GM19438 (cell line): ENCODE measurements around the gene FOXO3.
"Not testable (repeated sequence)": the region's sequence is repeated elsewhere in the genome, so short reads cannot be mapped to it uniquely, and the experiment has no call there.

Experiments
- ATAC-seq: cut with Tn5 transposase; IDR thresholded peaks from one replicate; pipeline ENCODE4 v1.9.1; 2021; ENCODE audit warnings: low read depth; ENCODE audit not compliant: unreplicated experiment

The FOXO3 gene

DNA sequence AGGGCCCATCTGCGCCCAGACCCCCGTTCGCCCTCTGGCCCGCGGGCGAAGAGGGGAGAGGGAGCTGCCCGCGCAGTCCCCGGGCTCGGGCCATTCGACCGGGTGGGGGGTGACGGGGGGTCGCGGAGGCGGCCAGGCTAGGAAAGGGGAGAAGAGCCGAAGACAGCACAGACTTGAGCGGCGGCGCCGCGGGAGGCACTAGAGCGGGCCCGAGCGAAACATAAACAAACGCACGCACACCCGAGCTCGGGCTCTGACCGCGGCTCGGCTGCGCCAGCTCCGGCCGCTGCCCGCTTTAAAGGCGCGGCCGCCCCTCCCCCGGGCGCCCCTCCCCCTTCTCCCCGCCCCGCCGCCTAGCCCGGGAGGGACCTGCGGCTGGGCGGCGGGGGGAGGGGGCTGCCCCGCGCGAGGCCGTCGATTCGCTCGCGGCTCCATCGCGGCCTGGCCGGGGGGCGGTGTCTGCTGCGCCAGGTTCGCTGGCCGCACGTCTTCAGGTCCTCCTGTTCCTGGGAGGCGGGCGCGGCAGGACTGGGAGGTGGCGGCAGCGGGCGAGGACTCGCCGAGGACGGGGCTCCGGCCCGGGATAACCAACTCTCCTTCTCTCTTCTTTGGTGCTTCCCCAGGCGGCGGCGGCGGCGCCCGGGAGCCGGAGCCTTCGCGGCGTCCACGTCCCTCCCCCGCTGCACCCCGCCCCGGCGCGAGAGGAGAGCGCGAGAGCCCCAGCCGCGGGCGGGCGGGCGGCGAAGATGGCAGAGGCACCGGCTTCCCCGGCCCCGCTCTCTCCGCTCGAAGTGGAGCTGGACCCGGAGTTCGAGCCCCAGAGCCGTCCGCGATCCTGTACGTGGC, at the start of gene FOXO3:
Gene FOXO3 (plus strand): TSS at position 455 of the 846 bp plus-strand sequence. CDS start 292 bp downstream, at position 747.
- ATAC-seq = no peak

DNA sequence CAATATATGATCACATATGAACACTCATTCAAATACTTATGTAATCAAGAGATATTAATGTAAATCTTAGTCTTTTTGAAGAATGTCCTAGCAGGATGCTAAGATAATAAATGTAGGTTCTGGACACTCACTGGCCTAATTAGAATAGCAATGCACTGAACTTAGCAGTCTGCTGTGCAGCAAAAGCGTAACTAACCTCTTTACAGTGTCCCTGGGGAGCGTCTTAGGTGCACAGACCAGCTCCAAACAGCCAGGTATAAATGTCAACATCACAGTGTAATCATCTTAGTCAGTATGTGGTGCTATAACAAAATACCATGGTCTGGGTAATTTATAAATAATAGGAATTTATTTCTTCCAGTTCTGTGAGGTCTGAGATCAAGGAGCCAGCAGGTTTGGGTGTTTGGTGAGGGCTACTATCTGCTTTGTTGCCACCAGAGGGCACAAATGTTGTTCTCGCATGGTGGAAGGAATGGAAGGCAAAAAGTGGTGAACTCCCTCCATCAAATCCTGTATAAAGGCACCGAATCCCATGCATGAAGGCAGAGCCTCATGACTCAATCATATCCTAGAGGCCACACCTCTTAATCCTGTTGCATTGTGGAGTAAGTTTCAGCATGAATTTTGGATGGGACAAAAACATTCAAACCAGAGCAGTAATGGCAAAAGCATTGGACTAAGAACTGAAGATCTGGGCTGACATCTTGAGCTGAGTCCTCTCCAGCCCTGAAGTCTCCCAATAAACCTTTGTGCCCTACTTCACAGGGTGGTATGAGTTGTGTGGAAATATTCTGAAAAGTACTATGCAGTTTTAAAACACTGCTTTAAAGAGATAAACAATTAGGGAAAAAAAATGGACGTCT, 41.8 kb upstream of the FOXO3 start:
- no peak for ATAC-seq

- ATAC-seq = no peak
Observed at GRCh38 chr6:108521616-108522107, 39.1 kb upstream of the FOXO3 start.

GRCh38 chr6:108523697-108524096, 37.0 kb upstream of the FOXO3 start:
- no peak for ATAC-seq

DNA sequence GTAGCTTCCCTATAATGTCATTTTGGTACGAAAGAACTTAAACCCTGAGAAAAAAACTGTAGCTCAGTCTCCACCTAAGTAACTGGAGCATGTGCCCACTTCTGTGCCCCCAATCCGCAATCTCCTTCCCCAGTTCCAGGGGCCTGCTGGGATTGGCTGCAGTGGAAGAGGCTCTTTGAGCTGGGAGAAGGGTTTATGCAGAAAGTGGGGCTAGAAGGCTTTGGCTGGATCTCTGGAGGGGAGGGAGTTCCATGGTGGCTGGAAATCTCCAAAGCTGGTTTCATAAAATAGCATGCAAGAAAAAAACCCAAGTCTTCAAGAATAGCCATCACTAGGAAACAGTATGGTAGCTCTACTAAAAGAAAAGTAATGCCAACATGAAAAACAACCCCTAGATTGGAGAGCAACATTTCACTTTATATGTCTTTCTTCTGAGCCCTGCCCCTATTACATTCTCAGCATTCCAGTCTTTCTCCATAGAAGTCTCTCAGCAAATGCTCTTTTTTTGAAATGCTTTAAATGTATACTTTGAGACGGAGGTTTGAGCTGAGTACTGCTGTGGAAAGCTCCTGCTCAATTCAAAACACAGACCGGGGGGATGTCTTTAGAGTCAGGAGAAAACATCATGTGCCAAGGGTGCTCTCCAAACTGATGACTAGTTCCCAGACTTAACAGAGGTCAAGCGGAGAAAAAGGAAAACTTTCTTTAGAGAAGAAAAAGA, 36.0 kb upstream of the FOXO3 start:
- ATAC-seq = no peak

GRCh38 chr6:108526739-108527174, 34.0 kb upstream of the FOXO3 start:
- ATAC-seq = no peak

GRCh38 chr6:108528878-108529277, 31.8 kb upstream of the FOXO3 start:
- ATAC-seq = no peak

- ATAC-seq = no peak
Observed at GRCh38 chr6:108531332-108531731, 29.4 kb upstream of the FOXO3 start.

GRCh38 chr6:108535114-108535742, 25.5 kb upstream of the FOXO3 start:
- no peak for ATAC-seq

GRCh38 chr6:108535920-108536535, 24.7 kb upstream of the FOXO3 start:
- not testable (repeated sequence) for ATAC-seq

DNA sequence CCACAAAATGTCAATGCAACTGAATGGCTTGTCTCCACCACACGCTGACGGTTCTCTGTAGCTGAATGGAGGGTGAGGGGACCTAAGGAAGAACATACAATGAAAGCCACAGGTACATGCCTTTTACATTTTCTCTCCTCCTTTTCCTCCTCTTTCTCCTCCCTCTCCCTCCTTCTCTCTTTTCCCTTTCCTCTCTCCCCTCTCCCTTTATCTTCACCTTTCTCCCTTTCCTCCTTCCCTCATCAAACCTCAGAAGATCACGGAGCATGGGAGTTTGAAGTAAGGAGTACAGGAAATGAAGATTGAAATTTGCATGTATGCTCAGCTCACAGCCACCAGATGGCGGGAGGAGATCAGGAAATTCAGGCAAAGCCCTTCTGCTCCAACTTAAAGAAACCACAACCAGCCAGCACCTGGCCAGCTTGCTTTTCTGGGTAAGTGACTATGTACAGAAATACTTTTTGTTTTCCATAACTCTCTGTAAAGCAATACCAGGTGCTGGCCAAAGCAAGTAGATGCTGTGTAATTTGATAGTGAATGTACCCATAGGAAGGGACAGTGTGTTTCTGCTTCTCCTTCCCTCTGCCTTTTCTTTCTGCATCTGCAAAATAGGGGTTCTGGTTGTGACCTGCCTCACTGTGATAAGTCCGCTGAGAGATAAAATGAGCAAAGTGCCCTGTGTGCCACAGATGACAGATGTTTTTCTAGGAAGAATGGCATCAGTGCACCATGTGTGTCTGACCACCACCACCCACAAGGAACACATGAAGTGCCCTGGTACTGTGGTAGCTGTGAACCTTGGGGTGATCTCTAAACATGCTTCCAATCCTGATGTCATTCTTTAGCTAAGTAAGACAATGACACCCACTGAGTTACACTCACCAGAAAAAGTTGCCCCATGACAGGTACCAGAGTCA, 18.6 kb upstream of the FOXO3 start:
- ATAC-seq = no peak

GRCh38 chr6:108543175-108543940, 17.4 kb upstream of the FOXO3 start:
- ATAC-seq = no peak

DNA sequence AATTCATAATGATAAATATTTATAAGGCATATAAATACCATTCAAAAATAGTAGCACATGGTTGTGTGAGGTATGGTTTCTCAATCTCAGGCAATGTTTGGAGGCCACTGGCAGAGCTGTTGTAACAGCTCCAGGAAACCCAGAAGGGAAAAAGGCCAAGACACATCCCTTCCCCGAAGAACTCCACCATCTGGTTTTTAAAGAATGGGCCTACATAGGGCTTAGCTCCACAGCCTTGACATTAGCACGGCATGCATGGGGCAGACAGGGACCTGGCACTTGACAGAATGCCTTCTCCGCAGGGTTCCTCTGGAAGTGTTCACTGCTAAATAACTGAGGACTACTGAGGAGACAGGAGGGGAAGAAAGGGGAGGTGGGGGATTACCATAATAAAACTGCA, 16.1 kb upstream of the FOXO3 start:
- ATAC-seq = no peak

DNA sequence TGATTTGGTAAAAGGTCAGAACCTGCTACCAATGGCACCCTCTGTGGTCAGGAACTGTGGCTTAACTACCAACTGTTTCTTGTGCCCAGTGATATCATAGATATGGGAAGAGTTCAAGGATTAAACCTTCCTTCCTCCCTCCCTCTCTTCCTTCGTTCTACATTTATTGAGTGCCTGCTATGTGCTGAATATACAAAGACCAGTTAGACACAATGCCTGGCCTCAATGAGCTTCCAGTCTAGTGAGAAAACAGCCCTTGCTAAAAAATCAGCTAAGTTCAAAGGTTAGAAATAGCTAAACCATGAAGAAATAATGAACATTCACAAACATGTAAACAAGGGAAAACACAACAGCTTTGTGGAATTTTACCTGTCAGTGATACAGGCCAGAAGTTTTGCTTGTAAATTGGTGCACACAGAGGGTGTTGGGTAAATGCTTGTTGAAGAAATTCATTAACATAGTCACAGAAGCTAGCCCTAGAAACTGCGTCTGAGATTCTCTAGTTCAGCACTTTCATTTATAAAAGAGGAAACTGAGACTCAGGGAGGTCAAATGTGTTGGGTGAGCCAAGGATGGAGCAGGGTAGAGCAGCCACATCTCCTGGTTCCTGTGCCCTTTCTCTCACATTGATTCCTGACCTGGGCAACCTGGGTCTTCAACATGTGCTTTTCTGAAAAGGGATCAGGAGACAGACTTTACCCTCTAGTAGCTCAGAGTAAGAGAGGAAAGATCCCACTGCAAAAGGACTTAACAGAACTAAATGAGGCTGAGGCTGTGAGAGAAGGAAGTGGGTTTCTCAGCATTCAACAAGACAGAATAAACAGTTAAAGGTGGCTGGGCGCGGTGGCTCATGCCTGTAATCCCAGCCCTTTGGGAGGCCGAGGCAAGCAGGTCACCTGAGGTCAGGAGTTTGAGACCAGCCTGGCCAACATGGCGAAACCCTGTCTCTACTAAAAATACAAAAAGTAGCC, 14.4 kb upstream of the FOXO3 start:
- ATAC-seq = no peak

GRCh38 chr6:108549241-108549640, 11.5 kb upstream of the FOXO3 start:
- ATAC-seq = no peak

GRCh38 chr6:108549741-108550140, 11.0 kb upstream of the FOXO3 start:
- no peak for ATAC-seq

GRCh38 chr6:108550256-108550655, 10.5 kb upstream of the FOXO3 start:
- no peak for ATAC-seq
